NT2/D1 (cell line): Measurements from ENCODE around the gene THBS3.
A peak's percentile ranks its signal among the peaks of the same experiment; 100 is the strongest.

Experiments used
- DNase-seq: peaks from one replicate; pipeline ENCODE4 v3.0.0-alpha.2; 2011; ENCODE audit warnings: low read depth, low spot score
- H3K27me3 ChIP-seq: 2 replicates; pipeline ENCODE4 v1.6.0; 2011; ENCODE audit warnings: mild to moderate bottlenecking; ENCODE audit not compliant: insufficient read length, insufficient read depth
- H3K36me3 ChIP-seq: 2 replicates; pipeline ENCODE4 v1.6.1; 2011; ENCODE audit warnings: mild to moderate bottlenecking, low read length, mixed read lengths; ENCODE audit not compliant: insufficient read depth, insufficient read length
- H3K4me1 ChIP-seq: 2 replicates; pipeline ENCODE4 v1.5.1; 2011; ENCODE audit not compliant: insufficient read depth, insufficient read length
- H3K4me3 ChIP-seq: 2 replicates; pipeline ENCODE4 v1.5.1; 2011; ENCODE audit warnings: low read depth; ENCODE audit not compliant: insufficient read length
- H3K9ac ChIP-seq: 2 replicates; pipeline ENCODE4 v1.6.0; 2011; ENCODE audit warnings: low read depth; ENCODE audit not compliant: insufficient read length
- H3K9me3 ChIP-seq: 2 replicates; pipeline ENCODE4 v1.5.1; 2011; ENCODE audit warnings: mild to moderate bottlenecking, low read length; ENCODE audit not compliant: insufficient read depth
- SUZ12 ChIP-seq: IDR thresholded peaks from 2 replicates; pipeline ENCODE4 v1.6.1; 2011; ENCODE audit not compliant: insufficient read length, insufficient read depth; ENCODE audit errors: extremely low read depth
- YY1 ChIP-seq: IDR thresholded peaks from 2 replicates; pipeline ENCODE4 v1.6.1; 2011; ENCODE audit not compliant: insufficient read length, insufficient read depth
- ZNF274 ChIP-seq: IDR thresholded peaks from 2 replicates; pipeline ENCODE4 v1.6.1; 2011; ENCODE audit warnings: mild to moderate bottlenecking, low read depth, low read length

THBS3 gene

GRCh38 chr1:155208541-155209311 is 1.0 kb upstream of the THBS3 start, which contains the start of gene MTX1:
Gene MTX1, plus strand, starts transcription at chr1:155208695. Its CDS starts 110 bp downstream, at chr1:155208805.
- TF ChIP-seq SUZ12 = no peak
- TF ChIP-seq YY1 = peak; percentile 96
- H3K9ac ChIP-seq = peak within 1 kb of the TSS; percentile 95
- H3K4me3 ChIP-seq = peak within 1 kb of the TSS; percentile 88
- H3K9me3 ChIP-seq = no peaks in the 10 kb centered on the region
- peaks cover 46% of the 10 kb centered on the region for H3K36me3 ChIP-seq
- H3K4me1 ChIP-seq = peaks cover 2% of the 10 kb centered on the region
- no peaks in the 10 kb centered on the region for H3K27me3 ChIP-seq
- DNase-seq = peak; percentile 92

- Histone ChIP-seq H3K27me3 (no peaks in the 10 kb centered on the region), H3K4me1 (peaks cover 2% of the 10 kb centered on the region), H3K36me3 (peaks cover 59% of the 10 kb centered on the region), H3K4me3 (peak overlapping the region; percentile 88), H3K9me3 (no peaks in the 10 kb centered on the region), H3K9ac (peak overlapping the region; percentile 95)
- TF ChIP-seq ZNF274 (no peak), YY1 (no peak), SUZ12 (no peak)
- DNase-seq = peak; percentile 85
Measured at GRCh38 chr1:155206891-155207805, 549 bp downstream of the THBS3 start.

- Histone ChIP-seq H3K9me3 (no peaks in the 10 kb centered on the region), H3K27me3 (no peaks in the 10 kb centered on the region), H3K4me3 (no peak overlapping the region), H3K36me3 (peaks cover 59% of the 10 kb centered on the region), H3K4me1 (peaks cover 2% of the 10 kb centered on the region), H3K9ac (no peak overlapping the region)
- no peak for TF ChIP-seq SUZ12
- no peak for TF ChIP-seq YY1
- TF ChIP-seq ZNF274 = no peak
- DNase-seq = no peak
Measured at GRCh38 chr1:155205969-155206593, 1.6 kb downstream of the THBS3 start.

- peaks cover 59% of the 10 kb centered on the region for H3K36me3 ChIP-seq
- no peaks in the 10 kb centered on the region for H3K27me3 ChIP-seq
- TF ChIP-seq ZNF274 = no peak
- no peak for TF ChIP-seq SUZ12
- no peak for TF ChIP-seq YY1
- no peak overlapping the region for H3K9ac ChIP-seq
- H3K4me1 ChIP-seq = peaks cover 6% of the 10 kb centered on the region
- no peaks in the 10 kb centered on the region for H3K9me3 ChIP-seq
- no peak for DNase-seq
- H3K4me3 ChIP-seq = no peak overlapping the region
Measured at GRCh38 chr1:155205035-155205434, 2.7 kb downstream of the THBS3 start.

GRCh38 chr1:155202731-155203515 is 4.8 kb downstream of the THBS3 start:
- H3K9ac ChIP-seq = no peak overlapping the region
- H3K4me1 ChIP-seq = peaks cover 11% of the 10 kb centered on the region
- no peak overlapping the region for H3K4me3 ChIP-seq
- no peak for TF ChIP-seq SUZ12
- TF ChIP-seq YY1 = no peak
- TF ChIP-seq ZNF274 = no peak
- no peaks in the 10 kb centered on the region for H3K27me3 ChIP-seq
- H3K36me3 ChIP-seq = peaks cover 76% of the 10 kb centered on the region
- no peaks in the 10 kb centered on the region for H3K9me3 ChIP-seq
- DNase-seq = no peak

GRCh38 chr1:155202198-155202597 is 5.5 kb downstream of the THBS3 start:
- Histone ChIP-seq H3K36me3 (peaks cover 83% of the 10 kb centered on the region), H3K27me3 (no peaks in the 10 kb centered on the region), H3K9me3 (no peaks in the 10 kb centered on the region), H3K4me3 (no peak overlapping the region), H3K4me1 (peaks cover 17% of the 10 kb centered on the region), H3K9ac (no peak overlapping the region)
- no peak for TF ChIP-seq YY1
- TF ChIP-seq ZNF274 = no peak
- no peak for TF ChIP-seq SUZ12
- no peak for DNase-seq
